AG09309 (cell line): ENCODE results near the gene COPB1.

Experiments used
- DNase-seq: peaks from one replicate; pipeline ENCODE4 v3.0.0-alpha.2; 2010; ENCODE audit warnings: low read depth
- H3K4me3 ChIP-seq: 2 replicates; pipeline ENCODE4 v1.5.1; 2011; ENCODE audit warnings: mild to moderate bottlenecking, low read depth, low read length, moderate library complexity; ENCODE audit not compliant: control insufficient read depth
- CTCF ChIP-seq: IDR thresholded peaks from 2 replicates; pipeline ENCODE4 v1.5.1; 2011; ENCODE audit warnings: mild to moderate bottlenecking, low read depth, low read length, inconsistent platforms; ENCODE audit not compliant: insufficient read depth, control insufficient read depth; ENCODE audit errors: missing control alignments

The COPB1 gene

DNA sequence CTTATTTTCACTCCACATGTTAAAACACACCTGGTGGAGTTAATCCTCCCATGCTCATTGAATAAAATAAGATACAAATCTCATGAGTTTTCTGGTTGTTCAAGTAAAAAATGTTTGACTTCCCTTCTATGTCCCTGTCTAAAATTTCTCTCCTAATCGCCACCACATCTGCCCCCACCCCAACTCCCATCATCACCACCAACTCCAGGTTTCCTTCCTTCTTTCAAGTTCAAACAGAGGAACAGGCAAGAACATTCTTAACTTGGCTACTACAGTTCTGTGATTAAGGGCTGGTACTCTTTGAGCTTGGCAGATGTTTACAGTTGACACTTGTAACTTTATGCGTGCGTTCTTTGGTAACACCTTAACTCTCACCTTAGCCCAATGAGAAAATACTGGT, 29.7 kb upstream of the COPB1 start:
- no peak overlapping the region for H3K4me3 ChIP-seq
- no peak for DNase-seq
- no peak for TF ChIP-seq CTCF

DNA sequence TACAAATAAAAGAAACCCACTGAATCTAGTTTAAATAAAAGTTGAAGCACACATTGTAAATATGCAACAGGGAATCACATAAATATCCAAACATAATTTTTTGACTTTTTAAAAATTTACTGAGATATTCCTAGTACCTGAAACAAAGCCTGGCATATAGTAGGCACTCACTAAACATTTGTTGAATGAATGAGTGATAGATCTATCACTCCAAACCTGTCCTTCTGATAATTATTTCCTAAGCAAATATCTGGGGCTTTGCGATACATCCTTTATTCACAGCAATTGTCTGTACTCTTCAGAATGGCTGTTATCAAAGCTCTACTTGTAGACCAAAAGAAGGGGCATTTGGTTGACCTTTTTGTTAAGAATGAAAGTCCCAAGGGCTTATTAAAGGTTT, 23.2 kb upstream of the COPB1 start:
- no peak for DNase-seq
- TF ChIP-seq CTCF: no peak
- no peak overlapping the region for H3K4me3 ChIP-seq

- no peak for TF ChIP-seq CTCF
- DNase-seq: no peak
- H3K4me3 ChIP-seq: no peak overlapping the region
Observed at GRCh38 chr11:14522245-14522644, 22.6 kb upstream of the COPB1 start.

- H3K4me3 ChIP-seq: peak overlapping the region; percentile 76
- TF ChIP-seq CTCF: no peak
- no peak for DNase-seq
Observed at GRCh38 chr11:14520747-14521151, 21.1 kb upstream of the COPB1 start.

- H3K4me3 ChIP-seq: peak within 1 kb of the TSS; percentile 76
- DNase-seq: peak; percentile 80
- no peak for TF ChIP-seq CTCF
Observed at GRCh38 chr11:14519917-14520746, 20.5 kb upstream of the COPB1 start, which contains the start of gene PSMA1. PSMA1 (minus strand) TSS chr11:14520386; CDS start chr11:14520299, 87 bp downstream.

DNA sequence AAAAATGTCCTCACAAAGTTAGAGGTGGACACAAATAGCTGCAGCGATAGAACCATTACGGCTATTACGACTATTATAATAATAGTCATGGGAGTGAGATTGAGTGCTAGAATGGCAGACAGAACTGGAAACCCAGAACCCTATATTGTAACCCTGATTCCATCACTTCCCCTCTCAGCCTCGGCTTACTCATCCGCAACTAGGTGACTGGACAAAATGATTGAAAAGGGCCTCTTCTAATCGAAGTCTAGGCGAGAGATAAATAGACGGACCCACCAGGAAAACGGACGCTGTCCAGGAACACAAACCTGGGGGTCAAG, 19.9 kb upstream of the COPB1 start:
- TF ChIP-seq CTCF: no peak
- H3K4me3 ChIP-seq: peak overlapping the region; percentile 76
- no peak for DNase-seq

GRCh38 chr11:14518820-14519219, 19.2 kb upstream of the COPB1 start:
- DNase-seq: no peak
- H3K4me3 ChIP-seq: peak overlapping the region; percentile 76
- TF ChIP-seq CTCF: no peak
